OCI-LY3 (cell line): ENCODE data around the gene WSCD2.

Experiments
- H2AFZ ChIP-seq: fragments of 200-600, 300-600 bp; shearing (Covaris generic); 2 replicates; pipeline ENCODE4 v1.6.0; 2014; ENCODE audit warnings: antibody characterized with exemption, low read depth, low read length
- H3K27ac ChIP-seq: fragments of 200-600, 300-600 bp; sonication (generic); 2 replicates; pipeline ENCODE4 v1.5.1; 2014; ENCODE audit warnings: mild to moderate bottlenecking, low read length, moderate library complexity, mixed read lengths
- H3K27me3 ChIP-seq: fragments of 200-600, 300-600 bp; sonication (generic); 2 replicates; pipeline ENCODE4 v1.6.1; 2014; ENCODE audit warnings: low read depth, low read length, mixed read lengths
- H3K36me3 ChIP-seq: fragments of 200-600, 300-600 bp; sonication (generic); replicated peaks from 2 replicates; pipeline ENCODE3; 2014; ENCODE audit warnings: low read depth, low read length, mixed read lengths
- H3K4me1 ChIP-seq: fragments of 300-600, 200-600 bp; sonication (generic); 2 replicates; pipeline ENCODE4 v1.6.1; 2014; ENCODE audit warnings: low read length, mixed read lengths
- H3K4me2 ChIP-seq: fragments of 200-600, 300-600 bp; sonication (generic); 2 replicates; pipeline ENCODE4 v1.6.1; 2014; ENCODE audit warnings: low read length, mixed read lengths
- H3K4me3 ChIP-seq: fragments of 300-600, 200-600 bp; sonication (generic); 2 replicates; pipeline ENCODE4 v1.5.1; 2014; ENCODE audit warnings: antibody characterized with exemption, mild to moderate bottlenecking, low read length, moderate library complexity
- H3K79me2 ChIP-seq: fragments of 300-600, 200-600 bp; shearing (Covaris generic); 2 replicates; pipeline ENCODE4 v1.6.1; 2014; ENCODE audit warnings: mild to moderate bottlenecking, low read length, mixed read lengths
- H3K9ac ChIP-seq: fragments of 300-600, 200-600 bp; shearing (Covaris generic); 2 replicates; pipeline ENCODE4 v1.6.0; 2014; ENCODE audit warnings: mild to moderate bottlenecking, low read length, moderate library complexity
- H3K9me3 ChIP-seq: fragments of 200-600, 300-600 bp; shearing (Covaris generic); 2 replicates; pipeline ENCODE4 v1.6.1; 2014; ENCODE audit warnings: low read length, mixed read lengths; ENCODE audit not compliant: insufficient read depth
- H4K20me1 ChIP-seq: fragments of 200-600, 300-600 bp; sonication (generic); 2 replicates; pipeline ENCODE4 v1.6.1; 2016; ENCODE audit warnings: low read length, mixed read lengths; ENCODE audit not compliant: insufficient read depth
- CTCF ChIP-seq: fragments of 200-600, 300-600 bp; sonication (generic); IDR thresholded peaks from 2 replicates; pipeline ENCODE4 v1.5.1; 2014; ENCODE audit warnings: antibody characterized with exemption, low read length, low read depth
- EZH2phosphoT487 ChIP-seq: fragments of 200-600 bp; shearing (Covaris generic); IDR thresholded peaks from 2 replicates; pipeline ENCODE4 v1.6.1; 2018; ENCODE audit warnings: antibody characterized with exemption, mixed run types, low read depth

The WSCD2 gene

GRCh38 chr12:108174641-108175040, 45.6 kb downstream of the WSCD2 start:
- Histone ChIP-seq H3K4me1 (no peaks in the 10 kb centered on the region), H3K79me2 (no peaks in the 10 kb centered on the region)
- TF ChIP-seq CTCF (no peak), EZH2phosphoT487 (no peak)

GRCh38 chr12:108175310-108175709, 46.2 kb downstream of the WSCD2 start:
- Histone ChIP-seq H3K9me3 (no peaks in the 10 kb centered on the region), H3K27ac (no peak overlapping the region), H3K9ac (no peak overlapping the region), H3K4me2 (no peak overlapping the region), H4K20me1 (no peaks in the 10 kb centered on the region), H2AFZ (no peak overlapping the region), H3K4me3 (no peak overlapping the region), H3K79me2 (no peaks in the 10 kb centered on the region), H3K36me3 (no peaks in the 10 kb centered on the region), H3K27me3 (peaks cover 10% of the 10 kb centered on the region), H3K4me1 (no peaks in the 10 kb centered on the region)
- no peak for TF ChIP-seq CTCF
- TF ChIP-seq EZH2phosphoT487: no peak

More at GRCh38 chr12:108174641-108175040, 45.6 kb downstream of the WSCD2 start:
- Histone ChIP-seq H3K9me3 (no peaks in the 10 kb centered on the region), H3K36me3 (no peaks in the 10 kb centered on the region), H4K20me1 (no peaks in the 10 kb centered on the region), H2AFZ (no peak overlapping the region), H3K27ac (no peak overlapping the region), H3K4me3 (no peak overlapping the region), H3K9ac (no peak overlapping the region), H3K4me2 (no peak overlapping the region), H3K27me3 (peaks cover 17% of the 10 kb centered on the region)

DNA sequence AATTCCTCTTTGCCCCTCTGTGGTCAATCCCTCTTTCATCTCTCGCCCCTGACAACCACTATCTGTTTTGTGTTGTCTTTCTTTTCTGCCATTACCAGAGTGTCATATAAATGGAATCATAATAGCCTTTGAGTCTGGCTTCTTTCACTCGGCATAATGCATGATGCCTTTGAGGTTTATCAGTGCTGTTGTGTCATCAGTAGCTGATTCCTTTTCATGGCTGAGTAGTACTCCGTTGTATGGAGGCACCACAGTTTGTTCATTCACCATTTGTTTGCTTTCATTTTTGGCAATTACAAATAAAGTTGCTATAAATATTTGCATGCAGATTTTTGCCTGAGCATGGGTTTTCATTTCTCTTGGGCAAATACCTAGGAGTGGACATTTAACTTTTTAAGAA, 47.2 kb downstream of the WSCD2 start:
- no peak overlapping the region for H3K27ac ChIP-seq
- H3K36me3 ChIP-seq: no peaks in the 10 kb centered on the region
- H3K9me3 ChIP-seq: no peaks in the 10 kb centered on the region
- peaks cover 5% of the 10 kb centered on the region for H3K4me1 ChIP-seq
- H3K79me2 ChIP-seq: no peaks in the 10 kb centered on the region
- peaks cover 2% of the 10 kb centered on the region for H3K27me3 ChIP-seq
- H3K9ac ChIP-seq: no peak overlapping the region
- H3K4me2 ChIP-seq: no peak overlapping the region
- no peak overlapping the region for H3K4me3 ChIP-seq
- no peak for TF ChIP-seq EZH2phosphoT487
- no peak for TF ChIP-seq CTCF
- H4K20me1 ChIP-seq: no peaks in the 10 kb centered on the region
- H2AFZ ChIP-seq: no peak overlapping the region

GRCh38 chr12:108177131-108177530, 48.0 kb downstream of the WSCD2 start:
- TF ChIP-seq CTCF (no peak), EZH2phosphoT487 (no peak)
- Histone ChIP-seq H3K9me3 (no peaks in the 10 kb centered on the region), H3K27ac (no peak overlapping the region), H3K9ac (no peak overlapping the region), H3K36me3 (no peaks in the 10 kb centered on the region), H4K20me1 (no peaks in the 10 kb centered on the region), H3K27me3 (peaks cover 10% of the 10 kb centered on the region; the same call in 1 of the 2 replicates), H3K4me3 (no peak overlapping the region), H3K4me1 (peaks cover 5% of the 10 kb centered on the region), H3K79me2 (no peaks in the 10 kb centered on the region), H3K4me2 (no peak overlapping the region), H2AFZ (no peak overlapping the region)
